Activated T-cell treated with anti-CD3 and anti-CD28 coated beads for 48 hours (primary cell): ENCODE measurements around the gene MVK.
"Not testable (repeated sequence)": the region's sequence is repeated elsewhere in the genome, so short reads cannot be mapped to it uniquely, and the experiment has no call there.

Source experiments
- DNase-seq: peaks from one replicate; pipeline ENCODE4 v3.0.0-alpha.2; 2020; ENCODE audit warnings: low read depth

MVK gene

DNA sequence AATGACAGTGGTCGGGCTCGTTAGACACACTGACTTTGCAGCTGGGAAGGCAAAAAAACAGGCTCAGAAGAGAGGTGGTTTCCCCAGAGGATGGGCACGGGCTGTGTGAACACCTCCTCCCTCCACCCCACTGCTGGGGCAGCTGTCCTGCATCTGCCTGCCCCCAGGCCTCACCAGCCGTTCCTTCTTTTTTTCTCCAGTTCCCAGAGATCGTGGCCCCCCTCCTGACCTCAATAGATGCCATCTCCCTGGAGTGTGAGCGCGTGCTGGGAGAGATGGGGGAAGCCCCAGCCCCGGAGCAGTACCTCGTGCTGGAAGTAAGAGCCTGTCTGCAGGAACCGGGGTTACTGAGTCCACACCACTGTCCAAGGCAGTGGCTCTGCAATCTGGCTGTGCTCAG, 17.4 kb downstream of the MVK start:
- no peak for DNase-seq

DNA sequence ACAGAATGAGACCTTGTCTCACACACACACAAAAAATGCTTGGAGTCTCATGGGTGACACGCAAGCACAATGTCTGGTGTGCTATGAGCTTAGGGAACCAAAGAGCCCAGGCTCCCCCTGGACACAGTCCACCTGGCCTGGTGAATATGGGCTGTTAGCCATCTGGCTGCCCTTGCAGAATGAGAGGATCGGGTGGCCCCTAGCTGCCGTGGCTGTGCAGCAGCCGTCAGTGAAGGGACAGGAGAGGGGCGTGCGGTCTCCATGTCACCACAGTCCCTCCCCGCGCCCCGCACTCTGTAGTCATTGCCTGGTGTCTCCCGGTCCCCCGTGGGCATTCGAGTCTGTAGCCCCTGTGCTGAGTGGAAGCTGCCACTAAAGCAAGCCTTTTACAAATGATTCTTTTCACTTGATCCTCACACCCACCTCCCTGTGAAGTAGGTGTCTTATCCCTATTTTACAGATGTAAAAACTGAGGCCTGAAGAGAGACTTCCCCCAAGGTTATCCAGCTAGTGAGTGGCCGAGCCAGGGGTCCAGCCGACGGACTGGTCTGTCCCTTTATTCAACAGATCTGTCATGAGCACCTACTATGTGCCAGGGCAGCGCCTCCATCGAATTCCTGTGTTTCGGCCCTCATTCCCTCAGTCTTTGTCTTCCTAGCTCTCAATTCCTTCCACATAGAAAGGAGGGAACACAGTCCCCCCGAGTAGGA, 18.8 kb downstream of the MVK start:
- no peak for DNase-seq

DNA sequence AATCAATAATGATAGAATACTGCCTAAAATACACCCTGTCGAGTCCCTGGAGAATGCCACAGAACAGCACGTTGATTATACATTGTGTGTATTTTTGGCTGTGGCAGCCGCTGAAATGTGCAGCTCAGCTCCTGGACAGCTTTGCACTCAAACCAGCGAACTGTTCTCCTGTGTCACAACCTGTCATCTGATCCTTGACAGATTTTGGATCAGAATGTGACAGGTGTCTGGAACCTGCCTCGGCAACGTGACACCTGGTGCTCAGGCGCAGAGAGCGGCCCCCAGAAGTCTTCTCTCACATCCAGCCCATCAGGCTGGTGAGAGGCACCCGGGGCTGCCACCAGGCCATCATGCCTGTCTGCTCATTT, 19.3 kb downstream of the MVK start:
- no peak for DNase-seq

DNA sequence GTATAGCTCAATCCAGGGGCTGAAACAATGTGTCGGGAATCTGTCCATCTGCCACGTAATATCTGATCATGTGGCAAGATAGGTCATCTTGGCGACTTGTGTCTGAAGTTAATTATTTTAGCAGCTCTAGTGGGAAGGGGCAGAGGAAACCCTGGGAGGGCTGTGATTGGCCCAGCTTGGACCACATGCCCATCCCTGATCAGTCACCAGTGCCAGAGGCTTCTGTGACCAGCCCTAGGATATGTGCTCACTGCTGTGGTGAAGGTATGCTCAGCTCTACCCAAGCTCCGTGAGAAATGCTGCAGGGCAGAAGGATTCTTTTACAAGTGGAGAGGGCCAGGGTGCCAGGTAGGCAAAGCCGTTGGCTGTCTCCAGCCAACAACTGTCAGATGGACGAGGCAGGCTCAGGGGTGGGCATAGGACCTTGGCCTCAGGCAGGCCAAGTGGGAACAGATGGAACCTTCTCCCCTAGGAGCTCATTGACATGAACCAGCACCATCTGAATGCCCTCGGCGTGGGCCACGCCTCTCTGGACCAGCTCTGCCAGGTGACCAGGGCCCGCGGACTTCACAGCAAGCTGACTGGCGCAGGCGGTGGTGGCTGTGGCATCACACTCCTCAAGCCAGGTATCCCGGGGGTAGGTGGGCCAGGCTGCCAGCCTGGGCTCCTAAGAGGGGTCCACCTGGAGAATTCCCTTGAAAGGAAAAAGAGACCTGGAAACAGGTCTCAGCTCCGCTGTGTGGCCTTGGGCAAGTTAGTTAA, 21.1 kb downstream of the MVK start:
- DNase-seq: no peak

DNA sequence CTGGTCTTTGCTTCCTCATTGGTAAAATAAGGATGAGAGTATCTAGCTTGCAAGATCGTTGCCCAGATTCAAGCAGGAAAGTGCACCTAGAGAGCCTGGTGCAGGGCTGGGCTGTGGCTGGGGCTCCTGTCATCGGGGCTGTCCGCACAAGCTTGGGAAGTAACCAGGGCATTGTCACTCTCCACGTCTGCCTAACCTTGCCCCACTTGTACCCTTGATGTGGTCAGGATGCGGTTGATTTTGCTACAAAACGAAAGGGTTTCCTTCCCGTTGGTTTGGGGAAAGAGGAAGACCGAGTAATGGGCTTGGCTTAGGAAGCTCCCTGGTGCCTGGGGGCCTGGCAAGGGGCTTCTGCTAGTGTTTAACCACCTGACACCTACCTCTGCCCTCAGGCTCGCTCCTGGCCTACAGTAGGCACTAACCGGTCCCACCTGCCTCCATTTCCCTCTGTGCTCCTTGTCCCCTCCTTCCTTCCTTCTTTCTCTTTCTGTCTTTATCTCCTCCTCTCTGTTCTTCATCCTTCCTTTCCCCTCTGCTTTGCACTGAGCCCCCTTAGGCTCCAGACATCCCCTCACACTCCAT, 21.8 kb downstream of the MVK start:
- peak; percentile 31 for DNase-seq

DNA sequence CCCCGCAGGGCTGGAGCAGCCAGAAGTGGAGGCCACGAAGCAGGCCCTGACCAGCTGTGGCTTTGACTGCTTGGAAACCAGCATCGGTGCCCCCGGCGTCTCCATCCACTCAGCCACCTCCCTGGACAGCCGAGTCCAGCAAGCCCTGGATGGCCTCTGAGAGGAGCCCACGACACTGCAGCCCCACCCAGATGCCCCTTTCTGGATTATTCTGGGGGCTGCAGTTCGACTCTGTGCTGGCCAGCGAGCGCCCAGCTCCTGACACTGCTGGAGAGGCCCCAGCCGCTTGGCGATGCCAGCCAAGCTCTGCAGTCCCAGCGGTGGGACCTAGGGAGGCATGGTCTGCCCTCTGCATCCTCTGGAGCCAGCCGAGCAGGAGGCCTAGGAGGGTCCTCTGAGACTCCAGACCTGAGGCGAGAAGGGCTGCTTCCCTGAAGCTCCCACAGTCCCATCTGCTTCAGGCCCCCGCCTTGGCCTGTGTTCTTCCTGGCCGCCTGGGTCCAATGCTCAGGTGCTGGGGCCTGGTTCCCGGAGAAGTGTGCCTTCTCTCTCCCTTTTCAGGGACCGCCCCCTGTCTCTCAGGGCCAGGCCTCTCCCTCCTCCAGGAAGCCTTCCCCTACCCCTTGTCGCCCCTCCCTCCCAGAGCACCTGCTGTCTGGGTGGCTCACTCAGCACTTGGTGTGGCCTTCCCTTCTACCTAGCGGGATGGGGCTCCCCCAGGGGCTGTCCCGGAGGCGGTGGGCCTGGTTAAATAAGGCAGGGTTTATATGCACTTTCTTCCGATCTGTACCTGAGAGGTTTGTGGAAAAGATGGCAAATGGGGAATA, 23.0 kb downstream of the MVK start:
- DNase-seq: no peak

DNA sequence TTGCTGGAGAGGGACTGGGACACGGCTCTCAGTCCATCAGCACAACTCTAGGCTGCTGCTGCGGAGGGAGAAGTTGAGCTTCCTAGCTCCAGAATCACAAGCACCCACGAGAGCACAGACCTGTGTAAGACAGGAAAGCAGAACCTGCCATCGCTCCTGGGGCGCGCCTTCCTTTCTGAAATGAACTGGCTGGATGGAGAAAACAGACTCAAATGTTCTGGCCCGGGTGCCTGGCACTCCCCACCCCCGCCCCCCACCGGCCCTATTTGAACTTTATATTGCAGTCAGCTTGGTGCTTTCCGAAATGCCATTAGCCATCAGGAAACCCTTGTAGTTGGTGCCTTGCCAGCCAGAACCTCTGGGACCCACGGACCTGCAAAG, 23.8 kb downstream of the MVK start:
- no peak for DNase-seq

DNA sequence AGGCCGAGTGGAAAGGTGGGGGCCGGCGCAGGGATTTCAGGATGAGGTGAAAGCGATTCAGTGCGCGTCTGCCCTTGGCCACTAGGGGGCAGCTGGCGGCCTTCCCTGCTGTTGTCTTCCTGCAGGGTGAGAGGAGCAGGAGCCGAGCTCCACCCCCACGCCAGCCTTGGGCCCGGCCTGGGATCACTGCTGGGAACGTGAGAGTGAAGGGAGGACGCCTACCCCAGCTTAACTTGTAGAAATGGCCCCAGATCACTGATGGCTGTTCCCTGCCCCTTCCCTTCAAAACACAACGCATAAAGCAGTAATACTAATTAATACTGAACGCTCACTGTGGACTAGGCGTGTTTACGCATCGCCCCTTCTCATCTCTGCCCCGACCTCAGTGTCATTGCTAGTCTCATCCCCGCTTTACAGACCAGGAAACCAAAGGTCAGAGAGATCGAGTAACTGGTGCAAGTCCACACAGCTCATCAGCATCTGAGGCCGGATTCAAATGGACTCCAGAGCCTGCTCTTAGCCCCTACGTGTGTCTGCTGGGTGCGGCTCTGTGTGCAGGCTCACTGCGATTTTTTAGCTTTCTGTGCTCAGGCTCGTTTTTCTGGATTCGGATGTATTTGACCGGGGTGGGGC, 24.3 kb downstream of the MVK start:
- peak; percentile 58 for DNase-seq

DNA sequence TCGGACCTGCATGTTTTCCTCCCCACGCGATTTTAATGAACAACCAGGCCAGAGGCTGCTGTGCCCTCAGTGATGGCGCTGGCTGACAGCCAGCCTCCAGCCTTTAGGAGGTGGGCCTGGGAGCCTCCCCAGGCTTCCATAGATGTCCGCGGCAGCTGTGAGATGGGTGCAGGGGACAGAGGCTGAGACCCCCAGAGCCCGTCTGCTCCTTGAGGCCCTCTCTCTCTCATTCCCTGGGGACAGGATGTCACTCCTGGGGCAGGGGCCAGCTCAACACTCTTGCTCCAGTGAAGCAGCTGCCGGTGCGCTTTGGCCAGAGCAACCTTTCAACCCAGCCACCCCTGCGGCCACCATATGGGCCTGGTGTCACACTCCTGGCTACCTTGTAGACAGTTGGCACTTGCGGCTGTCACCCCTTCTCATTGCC, 24.8 kb downstream of the MVK start:
- no peak for DNase-seq

DNA sequence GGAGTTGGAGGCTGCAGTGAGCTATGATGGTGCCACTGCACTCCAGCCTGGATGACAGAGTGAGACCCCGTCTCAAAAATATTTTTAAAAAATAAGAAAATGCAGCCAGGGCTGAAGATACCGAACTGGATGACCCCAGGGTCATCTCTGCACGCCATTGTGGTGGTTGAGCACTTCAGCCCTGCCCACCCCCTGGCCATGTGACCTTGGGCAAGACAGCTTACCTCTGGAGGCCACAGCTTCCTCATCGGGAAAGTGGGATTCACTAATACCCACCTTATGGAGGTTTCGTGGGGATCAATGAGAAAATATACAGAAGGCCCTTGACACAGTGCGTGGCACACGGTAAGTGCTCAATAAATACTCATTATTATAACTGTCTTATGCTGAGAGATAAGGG, 25.5 kb downstream of the MVK start:
- DNase-seq: no peak

DNA sequence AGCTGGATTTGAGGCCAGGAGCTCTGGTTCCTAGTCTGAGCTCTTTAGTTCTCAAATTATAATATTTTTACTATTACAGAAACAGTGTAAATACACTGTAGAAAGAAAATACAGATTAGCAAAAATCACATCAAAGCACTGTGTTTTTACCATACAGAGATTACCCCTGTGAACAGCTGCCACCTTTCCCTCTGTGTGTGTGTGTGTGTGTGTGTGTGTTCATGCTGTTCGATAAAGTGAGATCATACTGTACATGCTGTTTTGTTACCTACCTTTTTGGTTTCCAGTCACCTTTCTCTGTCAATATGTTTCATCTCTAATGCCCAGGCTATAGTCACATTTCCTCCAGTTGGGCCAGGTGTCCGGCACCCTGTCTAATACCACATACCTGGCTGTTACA, 26.9 kb downstream of the MVK start:
- DNase-seq: no peak

DNA sequence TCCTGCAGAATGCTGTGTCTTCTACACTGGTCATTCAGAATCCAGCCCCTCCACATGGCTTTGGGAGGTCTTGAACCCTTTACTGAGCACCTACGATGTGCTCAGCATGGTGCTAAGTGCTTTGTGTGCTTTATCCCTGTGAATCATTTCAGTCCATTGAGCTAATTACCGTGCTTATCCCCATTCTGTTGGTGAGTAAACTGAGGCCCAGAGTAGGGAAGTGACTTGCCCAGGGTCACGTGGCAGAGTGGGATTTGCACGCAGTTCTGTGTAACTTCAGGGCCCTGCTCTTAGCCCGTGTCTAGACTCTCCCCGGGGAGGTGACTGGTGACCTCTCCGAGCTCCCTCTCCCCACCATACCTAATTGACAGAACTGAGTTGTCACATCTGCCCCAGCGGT, 27.4 kb downstream of the MVK start:
- DNase-seq: no peak

DNA sequence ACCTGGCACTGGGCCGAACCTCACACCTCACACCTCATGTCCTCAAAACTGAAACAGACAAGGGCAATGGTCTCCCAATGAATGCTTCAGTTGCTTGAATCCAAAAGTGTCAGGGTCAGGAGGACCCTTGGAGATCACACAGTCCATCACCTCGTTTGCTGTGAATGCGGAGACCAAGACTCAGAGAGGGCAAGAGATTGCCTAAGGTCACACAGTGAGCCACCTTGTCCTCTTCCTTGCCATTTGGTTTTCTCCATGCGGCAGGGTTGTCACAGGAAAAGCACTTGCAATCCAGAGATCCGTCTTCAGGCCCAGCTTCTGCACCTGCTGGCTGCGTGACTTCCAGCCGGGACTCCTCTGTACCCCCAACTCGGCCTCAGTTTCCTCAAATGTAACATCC, 28.0 kb downstream of the MVK start:
- DNase-seq: no peak

DNA sequence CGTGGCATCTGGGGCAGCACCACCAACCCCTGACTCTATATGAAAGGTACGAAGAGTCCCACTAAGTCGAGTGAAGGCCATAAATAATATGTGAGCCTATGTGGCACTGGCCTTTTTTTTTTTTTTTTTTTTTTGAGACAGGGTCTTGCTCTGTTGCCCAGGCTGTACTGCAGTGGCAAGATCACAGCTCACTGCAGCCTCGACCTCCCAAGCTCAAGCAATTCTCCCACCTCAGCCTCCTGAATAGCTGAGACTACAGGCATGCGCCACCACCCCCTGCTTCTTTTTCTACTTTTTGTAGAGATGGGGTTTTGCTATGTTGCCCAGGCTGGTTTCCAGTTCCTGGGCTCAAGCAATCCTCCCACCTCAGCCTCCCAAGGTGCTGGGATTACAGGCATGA, 28.5 kb downstream of the MVK start:
- not testable (repeated sequence) for DNase-seq

DNA sequence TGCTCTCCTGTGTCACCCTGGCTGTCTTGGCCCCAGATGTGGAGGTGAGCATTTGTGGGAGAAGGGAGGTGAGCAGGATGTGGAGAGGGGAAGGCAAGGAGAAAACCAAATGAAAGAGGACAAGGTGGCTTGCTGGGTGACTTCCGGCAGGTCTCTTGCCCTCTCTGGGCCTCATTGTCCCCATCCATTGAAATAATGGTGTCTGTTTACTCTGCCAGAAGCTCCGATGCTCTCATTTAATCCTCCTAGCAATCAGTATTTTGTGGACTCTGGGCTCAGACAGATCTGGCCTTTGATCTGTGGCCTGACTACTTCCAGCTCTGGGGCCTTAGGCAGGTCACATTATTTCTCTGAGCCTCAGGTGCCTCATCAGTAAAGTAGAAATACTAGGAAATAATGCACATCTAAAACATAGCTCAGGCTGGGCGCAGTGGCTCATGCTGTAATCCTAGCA, 30.6 kb downstream of the MVK start:
- no peak for DNase-seq

DNA sequence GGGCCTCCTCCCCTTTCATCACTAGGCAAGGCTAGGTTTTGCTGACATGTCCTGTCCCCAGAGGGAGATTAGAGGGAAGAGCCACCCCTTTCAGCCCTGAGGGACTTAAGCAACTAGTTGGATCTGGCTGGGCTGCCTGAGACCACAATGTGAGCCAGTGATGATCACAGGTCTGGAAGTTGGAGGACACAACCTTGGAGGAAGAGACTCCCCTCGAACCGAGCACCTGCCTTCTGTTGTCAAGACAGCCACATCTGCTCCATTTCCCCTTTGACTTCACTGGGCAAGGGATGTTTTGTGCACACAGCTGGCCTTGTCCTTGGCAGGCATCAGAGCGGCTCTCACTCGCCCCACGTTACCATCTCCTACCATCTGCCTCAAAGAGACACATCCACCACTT, 31.4 kb downstream of the MVK start:
- no peak for DNase-seq

DNA sequence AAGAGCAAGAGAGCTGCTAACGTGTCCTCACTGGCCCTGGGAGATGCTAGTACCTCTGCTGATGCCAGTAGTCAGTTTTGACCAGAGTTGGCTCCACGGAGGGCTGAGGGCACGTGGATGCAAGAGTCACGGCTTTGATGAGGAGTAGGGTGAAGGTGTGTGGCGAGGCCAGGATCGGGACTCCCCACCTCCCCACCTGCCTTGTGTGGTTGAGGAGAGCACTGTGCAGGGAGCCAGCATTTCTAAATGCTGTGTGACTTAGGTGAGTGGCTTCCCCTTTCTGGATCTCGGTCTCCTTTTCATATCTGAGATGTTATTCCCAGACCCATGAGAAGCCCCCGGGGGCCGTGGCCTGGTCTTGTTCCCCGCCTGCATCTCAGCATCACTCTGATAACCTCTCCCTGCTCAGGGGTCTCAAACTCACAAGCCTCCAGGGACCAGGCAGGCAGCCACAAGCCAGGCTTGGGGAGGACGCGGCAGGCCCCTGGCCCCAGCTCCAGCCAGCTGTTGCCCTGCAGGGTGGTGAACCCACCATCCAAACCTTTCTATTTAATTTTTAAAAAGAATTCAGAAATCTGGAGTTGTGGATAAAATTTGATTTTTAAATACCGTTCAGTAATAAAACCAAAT, 32.1 kb downstream of the MVK start:
- DNase-seq: no peak

DNA sequence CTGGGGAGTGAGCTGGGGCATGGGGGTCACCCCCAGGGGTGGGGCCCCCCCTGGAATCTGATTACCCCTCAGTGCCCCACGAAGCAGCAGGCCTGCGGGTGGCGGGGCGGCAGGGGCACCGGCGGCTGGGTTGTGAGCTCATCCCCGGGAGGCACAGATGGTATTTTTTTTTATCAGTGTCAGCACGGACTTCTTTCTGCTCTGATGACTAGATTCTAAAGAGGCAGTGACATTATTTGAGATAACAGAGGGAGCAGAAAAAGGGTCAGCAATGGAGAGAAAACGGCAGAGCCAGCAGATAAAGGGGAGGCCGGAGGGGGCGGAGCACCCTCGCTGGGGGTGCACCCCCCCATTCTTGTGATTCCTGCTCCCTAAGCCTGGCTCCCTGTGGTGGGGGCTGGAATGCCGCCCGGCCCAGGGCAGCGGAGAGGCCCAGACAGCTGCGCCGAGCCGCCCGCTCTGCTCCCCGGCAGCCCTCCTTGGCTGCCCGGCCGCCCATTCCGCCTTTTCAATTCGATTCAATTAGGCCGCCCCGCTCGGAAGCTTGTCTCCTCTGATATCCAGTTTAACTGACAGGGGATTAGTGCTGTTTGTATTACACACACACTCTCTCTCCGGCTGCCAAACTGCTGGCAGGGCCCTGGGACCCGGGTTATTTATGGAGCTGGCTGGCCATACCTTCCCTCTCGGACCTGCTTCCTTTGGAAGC, 32.9 kb downstream of the MVK start:
- no peak for DNase-seq

DNA sequence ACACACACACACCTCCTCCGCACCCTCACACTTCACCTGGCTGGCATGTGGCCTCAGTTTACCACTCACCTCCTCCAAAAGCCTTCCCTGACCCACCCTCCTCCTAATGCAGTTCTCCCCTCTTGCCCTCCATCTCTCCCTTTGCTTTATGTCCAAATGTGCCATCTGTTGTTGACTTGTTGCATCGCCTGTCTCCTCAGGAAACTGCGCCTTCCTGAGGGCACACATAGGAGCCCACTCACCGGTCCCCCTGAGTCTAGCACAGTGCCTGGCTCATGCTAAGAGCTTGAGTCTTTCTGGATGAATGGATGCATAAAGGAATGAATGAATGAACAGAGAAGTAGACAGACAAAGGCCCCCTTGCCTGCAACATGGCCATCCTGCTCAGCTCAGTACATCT, 34.0 kb downstream of the MVK start:
- DNase-seq: no peak

DNA sequence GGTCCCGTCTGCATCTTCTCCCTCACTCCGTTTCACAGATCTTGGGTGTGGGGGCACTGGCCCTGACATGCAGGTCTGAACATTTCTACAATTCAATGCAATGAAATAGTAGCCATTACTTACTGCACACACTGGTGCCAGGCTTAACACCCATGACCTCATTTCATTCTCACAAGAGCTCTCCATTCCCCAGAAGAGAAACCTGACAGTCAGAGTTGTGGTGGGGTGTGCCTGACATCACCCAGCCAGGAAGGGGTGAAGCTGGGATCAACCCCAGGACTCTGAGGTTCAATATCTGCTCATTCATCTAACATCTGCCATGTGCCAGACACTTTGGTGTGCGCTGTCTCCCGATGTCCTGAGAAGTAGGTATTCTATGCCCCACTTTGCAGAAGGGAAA, 34.7 kb downstream of the MVK start:
- DNase-seq: no peak

DNA sequence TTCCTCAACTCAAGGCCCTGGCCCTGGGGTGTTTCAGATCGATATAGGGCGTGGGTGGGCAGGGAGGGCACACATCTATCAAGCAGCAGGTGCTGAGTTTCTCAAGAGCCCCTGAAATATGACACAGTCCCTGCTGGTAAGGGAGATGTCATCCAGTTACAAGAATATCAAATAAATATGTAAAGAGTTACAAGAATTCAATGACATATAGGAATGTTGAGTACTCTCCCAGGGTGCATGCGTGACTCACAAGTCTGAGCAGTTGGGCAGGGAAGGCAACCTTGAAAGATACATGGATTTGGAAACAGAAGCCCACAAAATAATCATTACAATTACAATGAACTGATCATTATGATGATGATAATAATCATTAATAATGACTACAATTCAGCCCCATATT, 35.2 kb downstream of the MVK start:
- DNase-seq: no peak
